Activated T-cell treated with anti-CD3 and anti-CD28 coated beads for 48 hours (primary cell): ENCODE results near the gene SMIM29.
A peak's percentile ranks its signal among the peaks of the same experiment; 100 is the strongest.
"Not testable (repeated sequence)": the region's sequence is repeated elsewhere in the genome, so short reads cannot be mapped to it uniquely, and the experiment has no call there.

Experiments used
- DNase-seq: peaks from one replicate; pipeline ENCODE4 v3.0.0-alpha.2; 2020; ENCODE audit warnings: low read depth

SMIM29 gene

DNA sequence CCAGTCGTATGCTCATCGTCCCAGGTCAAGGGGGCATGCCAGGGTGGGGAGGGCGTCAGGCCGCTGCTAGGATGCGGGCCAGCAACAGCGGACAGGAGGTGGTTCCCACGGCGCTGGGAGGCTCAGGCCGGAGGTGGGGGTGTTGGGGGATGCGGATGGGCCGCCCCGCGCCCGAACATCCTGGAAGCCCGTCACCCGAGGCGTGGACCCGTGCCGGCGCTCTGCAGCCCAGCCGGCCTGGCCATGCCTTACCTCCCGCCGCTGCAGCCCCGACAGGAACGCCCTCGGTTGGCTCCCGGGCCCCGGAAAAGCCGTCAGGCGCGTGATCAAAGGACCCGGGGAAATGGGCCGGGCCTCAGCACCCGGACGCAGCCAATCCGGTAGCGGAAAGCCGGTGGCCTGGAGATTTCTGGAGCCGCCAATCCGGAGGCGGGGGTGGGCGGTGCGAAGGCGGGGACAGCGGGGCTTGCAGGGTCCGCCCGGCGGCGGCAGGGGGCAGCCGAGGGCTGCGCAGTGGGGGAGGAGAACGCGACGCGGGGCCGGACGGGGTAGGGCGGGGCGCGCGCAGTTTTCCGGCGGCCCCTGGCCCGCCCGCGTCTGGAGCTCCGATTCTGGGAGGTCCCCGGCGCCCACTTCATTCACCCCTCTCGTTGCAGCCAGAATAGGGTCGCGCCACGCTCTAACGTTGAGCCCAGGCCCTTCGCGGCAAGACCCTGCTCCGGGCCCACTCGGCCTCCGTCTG lies at the start of gene SMIM29:
Gene SMIM29, minus strand, starts transcription at position 280 of the 742 bp plus-strand sequence. CDS start 1,215 bp downstream, outside the sequence.
- DNase-seq = peak; percentile 98

DNA sequence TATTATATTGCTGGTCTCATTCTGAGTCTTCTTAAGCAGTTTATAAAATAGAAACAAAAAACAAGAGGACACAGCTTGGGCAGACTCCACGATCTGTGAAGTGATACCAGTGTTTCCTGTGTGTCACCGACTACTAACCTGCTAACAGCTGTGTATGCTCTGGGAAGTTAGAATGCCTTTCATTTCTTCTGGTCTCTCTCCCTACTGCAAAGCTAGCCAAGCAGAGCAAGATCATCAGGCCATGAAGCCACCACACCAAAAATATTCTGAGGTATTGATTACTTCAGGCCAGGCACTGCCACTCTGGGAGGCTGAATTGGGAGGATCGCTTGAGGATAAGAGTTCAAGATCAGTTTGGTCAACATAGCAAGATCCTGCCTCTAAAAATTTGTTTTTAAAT lies 46.9 kb upstream of the SMIM29 start:
- DNase-seq = no peak

DNA sequence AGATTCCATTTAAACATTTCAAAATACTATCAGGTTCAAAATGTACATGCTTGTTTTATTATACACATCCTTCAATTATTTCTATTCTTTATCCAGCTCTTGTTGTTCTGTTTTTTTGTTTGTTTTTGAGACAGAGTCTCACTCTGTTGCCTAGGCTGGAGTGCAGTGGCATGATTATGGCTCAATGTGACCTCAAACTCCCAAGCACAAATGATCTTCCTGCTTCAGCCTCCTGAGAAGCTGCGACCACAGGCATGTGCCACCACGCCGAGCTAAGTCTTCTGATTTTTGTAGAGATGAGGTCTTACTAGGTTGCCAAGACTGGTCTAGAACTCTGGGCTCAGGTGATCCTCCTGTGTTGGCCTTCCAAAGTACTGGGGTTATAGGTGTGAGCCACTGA lies 44.1 kb upstream of the SMIM29 start:
- DNase-seq = no peak

DNA sequence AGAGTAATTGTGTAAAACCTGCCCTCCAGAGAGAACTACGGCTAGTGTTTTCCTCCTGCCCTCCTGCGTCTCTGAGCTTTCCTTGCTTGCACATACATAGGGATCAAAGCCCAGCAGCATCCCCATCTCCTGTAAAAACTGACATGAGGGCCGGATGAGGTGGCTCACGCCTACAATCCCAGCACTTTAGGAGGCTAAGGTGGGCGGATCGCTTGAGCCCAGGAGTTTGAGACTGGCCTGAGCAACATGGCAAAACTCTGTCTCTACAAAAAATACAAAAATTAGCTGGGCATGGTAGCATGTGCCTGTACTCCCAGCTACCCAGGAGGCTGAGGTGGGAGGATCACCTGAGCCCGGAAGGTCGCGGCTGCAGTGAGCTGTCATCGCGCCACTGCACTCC lies 40.3 kb upstream of the SMIM29 start:
- no peak for DNase-seq

DNA sequence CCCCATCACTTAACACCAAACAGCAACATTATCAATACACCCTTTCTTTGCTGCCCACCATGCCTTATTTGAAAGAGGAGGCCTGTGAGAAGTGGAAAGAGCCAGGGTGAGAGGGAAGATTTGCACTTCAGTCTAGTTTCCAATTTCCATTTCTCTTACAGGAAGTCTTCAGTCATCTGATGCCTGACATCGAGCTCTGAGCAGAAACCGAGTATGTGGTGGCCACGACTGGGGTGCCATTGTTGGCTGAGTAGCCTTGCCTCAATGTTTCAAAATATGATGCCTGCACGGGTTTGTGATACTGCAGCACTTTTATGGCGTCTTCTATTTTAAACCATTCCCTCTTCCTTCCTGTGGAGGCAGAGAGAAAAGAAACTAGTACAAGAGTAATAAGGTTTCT lies 39.8 kb upstream of the SMIM29 start:
- no peak for DNase-seq

DNA sequence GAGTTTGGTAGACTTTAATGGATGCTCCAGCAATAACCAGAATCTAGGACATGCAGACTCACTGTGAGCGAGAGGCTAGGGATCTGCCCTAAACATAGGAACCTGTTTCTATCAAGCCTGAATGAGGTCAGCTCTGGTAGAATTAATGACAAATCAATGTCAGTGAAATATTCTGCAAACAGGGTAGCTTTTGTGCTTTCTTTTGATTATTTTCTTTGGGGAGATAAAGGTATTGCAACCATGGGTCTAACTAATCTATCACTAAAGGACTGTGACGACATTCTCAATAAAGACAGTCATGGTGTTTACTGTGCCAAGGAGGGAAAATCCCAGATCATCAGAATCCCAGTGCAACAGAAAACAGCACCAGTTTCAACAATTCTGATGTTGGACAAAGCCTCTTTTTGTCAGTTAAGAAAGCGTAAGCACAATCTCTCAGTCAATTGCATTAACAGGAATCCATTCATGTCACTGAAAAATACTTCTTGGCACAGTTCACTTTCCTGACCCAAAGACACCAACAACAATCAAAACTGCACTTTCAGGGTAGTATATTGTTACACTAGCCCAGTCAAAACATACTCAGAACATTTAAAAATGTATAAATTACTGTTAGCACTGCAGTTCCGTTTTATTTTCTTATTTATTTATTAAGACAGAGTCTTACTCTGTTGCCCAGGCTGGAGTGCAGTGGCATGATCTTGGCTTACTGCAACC lies 36.8 kb upstream of the SMIM29 start:
- DNase-seq = no peak

DNA sequence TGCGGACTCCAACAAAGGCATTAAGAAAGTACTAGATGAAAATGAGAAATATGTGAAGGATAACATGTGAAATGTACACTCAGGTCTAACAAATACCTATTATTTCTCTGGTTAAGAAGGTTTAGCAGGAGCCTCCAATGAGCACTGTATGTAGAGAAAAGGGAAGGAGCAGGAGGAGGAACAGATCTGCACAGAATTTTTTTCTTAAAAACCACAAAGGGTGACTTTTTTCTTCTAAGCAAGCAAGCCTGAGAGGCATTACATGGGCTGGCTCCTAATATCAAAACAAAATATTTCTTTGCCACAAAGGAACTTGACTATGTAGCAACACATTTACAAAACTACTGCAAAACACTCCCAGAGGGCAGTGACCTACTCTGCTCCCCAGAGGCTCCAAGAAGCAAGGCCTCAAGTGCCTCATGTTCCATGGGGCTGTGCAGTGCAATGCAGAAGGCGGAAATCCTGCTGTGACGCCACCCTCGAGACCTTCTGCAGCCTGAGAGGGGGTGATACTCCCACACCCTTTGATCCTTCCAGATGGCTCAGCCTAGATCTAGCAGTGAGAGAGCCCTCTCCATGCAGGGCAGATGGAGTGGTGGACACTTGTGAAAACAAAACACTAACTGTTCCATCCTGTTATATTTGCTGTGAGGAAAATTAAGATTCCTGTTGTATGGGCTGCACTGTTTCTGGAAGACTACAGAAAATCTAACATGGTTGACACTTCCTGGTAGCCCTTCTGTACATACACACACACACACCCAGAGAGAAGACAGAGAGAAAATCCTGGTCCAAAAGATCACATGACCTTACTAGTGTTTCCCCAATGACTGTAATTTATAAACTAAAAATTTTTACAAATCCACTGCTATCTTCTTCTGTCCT lies 36.0 kb upstream of the SMIM29 start:
- no peak for DNase-seq

DNA sequence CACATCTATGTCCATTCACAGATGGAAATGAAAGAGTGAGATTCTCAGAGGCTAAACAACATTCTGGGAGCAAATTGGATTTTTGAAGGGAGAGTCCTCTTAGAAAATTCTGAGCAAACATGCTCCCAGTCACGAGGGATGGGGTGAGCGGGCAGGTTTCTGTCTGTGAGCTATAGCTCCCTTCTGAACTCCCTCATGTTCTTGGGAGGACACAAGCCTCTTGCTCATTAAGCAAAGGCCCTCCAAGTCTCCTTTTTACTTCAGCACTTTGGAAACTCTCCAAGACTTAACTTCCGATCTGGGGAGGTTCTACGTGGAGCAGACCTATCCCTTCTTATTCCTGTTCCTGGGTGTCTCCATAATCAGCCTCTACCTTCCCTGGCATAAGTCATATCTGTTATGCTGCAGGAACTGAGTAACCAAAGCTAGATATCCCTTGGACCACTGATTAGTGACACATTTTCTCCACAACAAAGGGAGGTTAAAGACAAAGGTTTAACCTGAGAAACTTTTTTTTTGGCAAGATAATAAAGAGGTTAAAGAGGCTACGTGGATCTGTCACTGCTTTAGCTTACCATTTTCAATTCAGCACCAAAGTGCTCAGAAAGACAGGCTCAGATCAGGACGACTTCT lies 33.0 kb upstream of the SMIM29 start:
- no peak for DNase-seq

DNA sequence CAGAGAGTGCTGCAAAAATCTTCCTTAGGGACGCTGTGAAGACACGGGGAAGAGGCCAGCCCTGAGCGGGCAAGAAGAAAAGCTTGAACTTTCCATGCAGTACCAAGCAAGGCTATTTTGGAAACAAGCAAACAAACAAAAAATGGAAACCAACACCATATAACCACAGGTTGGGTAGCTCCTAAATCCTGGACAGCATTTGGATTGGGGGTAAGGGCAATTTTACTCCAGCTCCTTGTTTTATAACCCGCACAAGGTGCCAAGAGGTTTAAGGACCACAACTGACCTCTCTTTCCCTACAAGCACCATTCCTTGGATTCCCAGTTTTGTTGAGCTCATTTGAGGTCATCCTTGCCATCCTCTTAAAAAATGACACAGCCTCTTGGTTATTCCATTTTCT lies 31.4 kb upstream of the SMIM29 start:
- DNase-seq = no peak

DNA sequence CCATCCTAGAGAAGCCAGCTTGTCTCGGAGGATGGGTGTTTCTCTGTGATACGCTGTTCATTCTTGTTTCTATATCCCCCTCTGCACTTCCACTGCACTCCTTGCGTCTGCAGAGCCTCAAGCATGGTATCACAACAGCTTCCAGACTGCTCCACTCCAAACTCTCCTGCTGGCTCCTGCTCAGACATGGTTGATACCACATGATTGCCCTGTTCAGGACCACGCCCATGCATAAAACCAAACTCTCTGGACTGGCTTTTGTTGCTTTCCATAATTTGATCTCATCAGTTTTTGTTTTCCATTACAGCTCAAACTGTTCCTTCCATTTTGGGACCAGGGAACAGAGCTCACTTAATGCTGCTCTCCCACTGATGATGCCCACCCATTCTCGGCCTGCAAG lies 30.0 kb upstream of the SMIM29 start:
- DNase-seq = no peak

DNA sequence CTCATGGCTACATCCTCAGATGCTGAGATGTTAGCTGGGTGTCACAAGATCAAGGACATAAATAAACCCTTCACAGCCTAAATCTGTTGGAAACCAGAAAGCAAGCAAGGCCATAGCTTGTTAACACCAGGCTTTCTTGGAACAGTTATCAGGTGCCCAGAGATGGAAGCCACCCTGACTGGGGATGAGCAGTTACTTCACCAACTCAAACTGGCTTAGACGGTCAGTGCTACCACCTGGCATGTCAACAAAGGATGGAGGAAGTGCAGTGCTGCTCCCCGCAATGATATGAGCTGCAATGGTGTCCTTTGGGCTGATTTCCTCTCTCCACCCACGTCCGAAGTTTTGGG lies 28.9 kb upstream of the SMIM29 start:
- no peak for DNase-seq

DNA sequence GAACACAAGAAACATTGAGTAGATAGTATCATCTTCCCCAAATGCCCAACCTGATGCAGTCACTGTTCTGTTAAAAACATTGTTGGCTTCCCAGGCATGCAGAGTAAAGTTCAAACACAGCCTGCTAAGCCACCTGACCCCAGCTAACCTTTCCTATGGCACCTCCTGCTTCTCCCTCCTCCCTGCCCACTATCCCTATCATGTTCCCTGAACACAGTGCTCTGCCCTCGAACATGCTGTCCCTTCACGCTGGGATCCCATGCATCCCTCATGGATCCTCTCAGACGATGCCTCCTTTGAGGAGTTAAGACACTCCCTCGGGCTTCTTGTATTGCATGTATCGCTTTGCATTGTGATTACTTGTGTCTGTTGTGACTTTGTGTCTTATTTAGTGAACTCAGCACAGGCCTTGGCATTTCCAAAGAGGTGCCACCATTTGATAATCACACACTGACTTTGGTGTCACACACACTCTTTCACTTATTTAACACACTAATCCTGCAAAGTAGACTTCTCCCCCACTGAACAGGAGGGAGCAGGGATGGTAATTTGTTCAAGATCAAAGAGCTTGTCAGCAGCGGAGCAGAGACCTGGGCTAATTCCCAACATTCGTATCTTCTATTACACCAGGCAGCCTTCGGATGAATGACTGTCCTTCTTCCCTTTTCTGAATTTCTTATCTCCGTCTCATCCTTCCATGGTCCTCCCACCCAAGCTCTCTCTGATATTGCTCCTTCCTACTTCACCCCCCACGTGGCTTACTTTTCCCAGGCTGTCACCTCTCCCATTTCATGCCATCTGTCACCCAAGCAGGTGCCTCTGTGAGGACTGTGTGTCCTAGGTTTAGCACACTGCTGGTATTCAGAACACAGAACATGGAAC lies 28.3 kb upstream of the SMIM29 start:
- no peak for DNase-seq

DNA sequence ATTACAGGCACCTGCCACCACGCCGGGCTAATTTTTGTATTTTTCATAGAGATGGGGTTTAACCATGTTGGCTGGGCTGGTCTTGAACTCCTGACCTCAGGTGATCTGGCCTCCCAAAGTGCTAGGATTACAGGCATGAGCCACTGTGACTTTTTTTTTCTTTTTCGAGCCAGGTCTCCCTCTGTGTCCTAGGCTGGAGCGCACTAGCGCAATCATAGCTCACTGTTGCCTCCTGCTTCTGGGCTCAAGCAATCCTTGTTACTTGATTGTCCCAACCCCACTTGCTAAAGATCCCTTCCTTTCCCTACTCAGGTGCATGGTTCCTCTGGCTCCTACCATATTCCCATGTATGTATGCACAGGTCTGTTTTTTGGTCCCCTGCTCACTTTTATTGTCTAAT lies 27.4 kb upstream of the SMIM29 start:
- DNase-seq = no peak

DNA sequence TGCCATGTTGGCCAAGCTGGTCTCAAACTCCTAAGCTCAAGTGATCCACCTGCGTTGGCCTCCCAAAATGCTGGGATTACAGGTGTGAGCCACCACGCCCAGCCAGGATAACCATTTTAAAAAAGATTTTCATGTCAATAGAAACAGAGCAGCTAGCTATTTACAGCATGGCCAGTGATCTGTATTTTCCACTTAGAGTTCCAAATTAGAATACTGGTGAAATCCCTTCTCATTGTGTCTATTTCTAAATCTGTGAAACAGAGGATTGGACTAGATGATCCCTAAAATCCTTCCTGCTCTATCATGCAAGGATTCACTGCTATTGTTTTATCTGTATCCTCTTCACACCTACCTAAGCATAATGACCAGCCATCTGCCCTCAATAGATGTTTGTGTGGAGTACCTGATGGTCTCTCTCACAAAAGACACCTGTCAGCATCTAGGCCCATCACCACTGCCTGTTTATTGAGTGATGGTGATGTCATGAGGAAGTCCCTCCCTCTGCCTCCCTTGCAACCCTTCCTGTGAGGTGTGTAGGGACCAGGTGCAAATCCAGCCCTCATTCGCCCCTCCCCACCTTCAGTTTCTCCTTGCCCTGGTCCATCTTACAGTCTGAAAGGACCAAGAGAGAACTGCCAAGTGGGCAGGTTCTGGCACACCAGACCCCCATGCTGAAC lies 26.5 kb upstream of the SMIM29 start:
- no peak for DNase-seq

DNA sequence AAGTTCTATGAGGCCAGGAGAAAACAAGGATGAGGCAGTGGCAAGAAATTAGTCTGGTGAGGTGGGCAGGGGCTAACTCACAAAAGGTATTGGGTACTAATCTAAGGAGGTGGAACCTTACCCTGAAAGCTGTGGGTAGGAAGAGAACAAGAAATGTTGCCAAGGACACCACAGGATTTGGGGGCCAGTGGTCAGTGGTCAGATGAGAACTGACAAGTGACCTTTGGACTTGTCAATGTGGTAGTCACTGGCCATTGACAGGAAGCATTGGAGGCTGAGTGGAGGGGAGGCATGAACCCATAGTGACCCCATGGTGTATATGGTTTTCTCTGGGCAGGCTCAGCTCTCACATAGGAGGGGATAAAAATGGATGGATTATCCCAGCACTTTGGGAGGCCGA lies 25.3 kb upstream of the SMIM29 start:
- DNase-seq = no peak

DNA sequence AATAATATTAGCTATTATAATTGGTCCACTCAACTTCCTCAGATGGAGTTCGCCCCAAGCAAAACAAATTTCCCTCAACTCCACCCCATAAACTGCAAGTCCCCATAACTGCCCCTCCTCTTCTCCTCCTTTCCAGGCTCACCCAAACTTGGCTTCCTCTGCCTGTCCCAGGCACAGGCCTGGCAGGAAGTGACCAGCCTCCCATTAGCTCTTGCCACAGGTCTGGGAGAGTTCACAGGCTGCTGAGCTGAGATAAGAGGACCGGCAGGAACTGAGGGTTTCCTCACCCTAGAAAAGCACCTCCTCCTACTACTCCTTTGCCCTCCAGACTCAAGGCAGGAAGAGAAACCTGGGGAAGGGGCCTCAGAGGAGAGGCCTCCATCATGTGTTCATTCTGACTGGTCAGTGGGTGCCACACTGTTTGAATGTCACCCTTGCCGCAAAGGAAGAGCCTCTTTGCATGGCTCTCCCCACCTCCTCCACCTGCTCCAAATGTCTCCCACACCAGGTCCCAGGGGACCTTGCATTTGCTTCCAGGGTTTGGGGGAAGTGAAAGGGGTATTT lies 24.5 kb upstream of the SMIM29 start:
- DNase-seq = no peak

DNA sequence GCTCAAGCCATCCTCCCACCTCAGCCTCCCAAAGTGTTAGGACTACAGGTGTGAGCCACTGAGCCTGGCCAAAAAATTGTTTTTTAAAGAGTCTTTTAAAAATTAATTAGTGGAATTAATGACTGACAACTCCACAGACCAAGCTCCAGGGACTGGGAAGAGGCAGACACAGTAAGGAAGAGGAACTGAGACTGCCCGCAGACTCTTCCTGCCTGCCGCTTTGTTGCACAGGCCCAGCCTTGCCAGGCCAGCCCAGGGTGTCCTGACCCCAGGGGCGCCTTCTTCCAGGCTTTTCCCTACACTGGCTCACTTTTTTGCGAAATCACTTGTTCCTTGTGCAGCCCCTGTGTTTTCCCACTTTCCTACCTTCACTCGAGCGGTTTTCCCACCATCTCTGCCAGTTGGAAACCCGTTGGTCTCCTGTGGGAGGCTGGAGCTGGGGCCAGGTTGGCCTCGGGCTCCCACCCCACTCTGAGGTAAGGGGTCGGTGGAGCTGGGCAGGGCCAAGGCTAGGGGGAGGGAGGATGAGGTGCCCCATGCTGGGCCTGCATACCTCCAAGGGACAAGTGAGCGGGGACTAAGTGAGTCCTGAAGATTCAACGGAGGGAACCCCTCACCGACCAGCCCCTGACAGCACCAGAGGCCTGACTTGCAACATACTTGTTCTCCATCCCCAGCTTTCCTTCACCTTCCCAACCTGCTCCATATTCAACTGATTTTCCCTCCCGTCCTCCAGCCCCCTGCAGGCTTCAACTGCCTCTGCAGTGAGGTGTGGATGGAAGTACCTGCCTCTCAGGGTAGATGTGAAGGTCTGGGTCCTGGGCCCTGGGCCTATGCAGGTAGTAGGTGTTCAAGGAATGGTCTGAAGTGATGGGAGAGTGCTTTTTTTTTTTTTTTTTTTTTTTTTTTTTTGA lies 23.5 kb upstream of the SMIM29 start:
- DNase-seq = no peak

DNA sequence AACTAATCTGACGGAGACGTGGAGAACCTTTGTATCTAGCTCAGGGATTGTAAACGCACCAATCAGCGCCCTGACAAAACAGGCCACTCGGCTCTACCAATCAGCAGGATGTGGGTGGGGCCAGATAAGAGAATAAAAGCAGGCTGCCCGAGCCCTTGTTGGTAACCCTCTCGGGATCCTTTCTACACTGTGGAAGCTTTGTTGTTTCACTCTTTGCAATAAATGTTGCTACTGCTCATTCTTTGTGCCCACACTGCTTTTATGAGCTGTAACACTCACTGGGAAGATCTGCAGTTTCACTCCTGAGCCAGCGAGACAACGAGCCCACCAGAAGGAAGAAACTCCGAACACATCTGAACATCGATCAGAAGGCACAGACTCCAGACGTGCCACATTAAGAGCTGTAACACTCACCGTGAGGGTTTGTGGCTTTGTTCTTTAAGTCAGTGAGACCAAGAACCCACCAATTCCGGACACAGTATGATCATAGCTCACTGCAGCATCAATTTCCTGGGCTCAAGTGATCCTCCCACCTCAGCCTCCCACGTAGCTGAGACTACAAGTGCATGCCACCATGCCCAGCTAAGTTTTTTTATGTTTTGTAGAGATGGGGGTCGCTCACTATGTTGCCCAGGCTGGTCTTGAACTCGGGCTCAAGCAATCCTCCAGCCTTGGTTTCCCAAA lies 21.0 kb upstream of the SMIM29 start:
- not testable (repeated sequence) for DNase-seq

DNA sequence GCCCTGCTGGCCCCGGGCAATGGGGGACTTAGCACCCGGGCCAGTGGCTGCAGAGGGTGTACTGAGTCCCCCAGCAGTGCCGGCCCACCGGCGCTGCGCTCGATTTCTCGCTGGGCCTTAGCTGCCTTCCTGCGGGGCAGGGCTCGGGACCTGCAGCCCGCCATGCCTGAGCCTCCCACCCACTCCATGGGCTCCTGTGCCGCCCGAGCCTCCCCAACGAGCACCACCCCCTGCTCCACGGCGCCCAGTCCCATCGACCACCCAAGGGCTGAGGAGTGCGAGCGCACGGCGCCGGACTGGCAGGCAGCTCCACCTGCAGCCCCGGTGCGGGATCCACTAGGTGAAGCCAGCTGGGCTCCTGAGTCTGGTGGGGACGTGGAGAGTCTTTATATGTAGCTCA lies 20.3 kb upstream of the SMIM29 start:
- not testable (repeated sequence) for DNase-seq
